HepG2 (cell line): ENCODE measurements around the gene CHAF1A.

Experiments
- CBX1 ChIP-seq: IDR thresholded peaks from one replicate; pipeline ENCODE4 v1.6.1; 2016; ENCODE audit warnings: antibody characterized with exemption, low read depth
- CHD2 ChIP-seq: IDR thresholded peaks from 2 replicates; pipeline ENCODE4 v1.6.1; 2011; ENCODE audit warnings: low read depth, low read length, improper control_type of control experiment
- CHD4 ChIP-seq: fragments of 200-600 bp; sonication (generic); IDR thresholded peaks from 2 replicates; pipeline ENCODE4 v1.7.0; 2017; ENCODE audit warnings: mild to moderate bottlenecking, low read length, borderline replicate concordance
- DNMT1 ChIP-seq: sonication (generic); formaldehyde crosslinking; IDR thresholded peaks from 2 replicates; pipeline ENCODE4 v1.5.1; 2020; ENCODE audit warnings: mild to moderate bottlenecking, missing genetic modification reagents
- EEA1 ChIP-seq: sonication (generic); formaldehyde crosslinking; IDR thresholded peaks from 2 replicates; pipeline ENCODE4 v1.5.1; 2020; ENCODE audit warnings: mild to moderate bottlenecking, missing genetic modification reagents, borderline replicate concordance
- EZH2 ChIP-seq: conservative IDR thresholded peaks from 2 replicates; pipeline ENCODE4 v1.6.1; 2012; ENCODE audit warnings: mild to moderate bottlenecking, low read depth, low read length, moderate library complexity
- HDAC6 ChIP-seq: fragments of 200-600 bp; sonication (generic); IDR thresholded peaks from 2 replicates; pipeline ENCODE4 v1.7.0; 2017; ENCODE audit warnings: mild to moderate bottlenecking, antibody characterized with exemption, low read length, low read depth
- IKZF1 ChIP-seq: fragments of 450-650 bp; IDR thresholded peaks from 2 replicates; pipeline ENCODE4 v1.7.1; 2016
- STAT5B ChIP-seq: sonication (generic); formaldehyde crosslinking; IDR thresholded peaks from 2 replicates; pipeline ENCODE4 v1.4.0; 2020; ENCODE audit warnings: missing genetic modification reagents
- ZNF619 ChIP-seq: sonication (generic); formaldehyde crosslinking; IDR thresholded peaks from 2 replicates; pipeline ENCODE4 v1.4.0; 2020; ENCODE audit warnings: mild to moderate bottlenecking, missing genetic modification reagents
- TF ChIP-seq, protein P1 (sequence below): sonication (generic); formaldehyde crosslinking; IDR thresholded peaks from 2 replicates; pipeline ENCODE4 v1.5.0; 2020; ENCODE audit warnings: mild to moderate bottlenecking, missing genetic modification reagents, moderate library complexity

DNA sequence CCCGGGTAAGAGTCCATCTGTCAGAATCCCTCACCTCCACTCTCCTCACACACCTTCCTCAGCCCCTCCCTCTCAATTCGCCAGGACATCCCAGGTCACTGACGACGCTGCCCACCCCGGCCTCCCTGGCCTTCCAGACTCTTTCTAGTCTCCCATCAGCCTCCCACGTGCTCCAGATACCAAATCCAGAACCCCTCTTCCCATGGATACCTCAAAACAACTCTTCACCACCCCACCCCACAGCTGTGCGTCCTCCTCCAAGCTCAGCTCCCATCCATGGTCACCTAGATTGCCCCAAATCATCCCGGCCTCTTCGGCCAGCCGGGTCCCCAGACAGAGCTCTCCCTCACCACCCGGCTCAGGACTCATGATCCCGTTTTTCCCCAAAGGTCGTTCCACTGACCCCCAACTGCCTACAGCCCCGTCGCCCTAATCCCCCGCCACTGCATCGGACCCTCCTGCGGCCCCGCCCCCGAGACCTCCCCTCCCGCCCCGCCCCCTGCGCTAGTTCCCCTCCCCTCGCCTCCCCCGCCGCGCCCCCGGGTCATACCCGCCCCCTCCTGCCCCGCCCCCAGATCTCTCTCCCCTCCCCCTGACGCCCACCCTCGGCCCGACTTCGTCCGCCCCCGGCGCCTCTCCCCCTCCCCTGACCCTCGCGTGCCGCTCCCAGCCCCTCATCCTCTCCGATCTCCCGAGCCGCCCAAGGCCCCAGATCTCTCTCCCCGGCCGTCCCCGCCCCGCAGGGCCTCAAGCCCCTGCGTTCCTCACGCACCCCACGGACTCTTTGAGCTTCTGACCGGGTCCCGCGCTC lies 54.6 kb downstream of the CHAF1A start:
- no peak for TF ChIP-seq CHD4
- no peak for TF ChIP-seq IKZF1
- no peak for TF ChIP-seq DNMT1 (CRISPR knock-in tag)
- TF ChIP-seq EEA1 (CRISPR knock-in tag): no peak
- no peak for TF ChIP-seq CHD2
- TF ChIP-seq STAT5B (CRISPR knock-in tag): no peak
- no peak for TF ChIP-seq CBX1
- TF ChIP-seq, protein P1, sequence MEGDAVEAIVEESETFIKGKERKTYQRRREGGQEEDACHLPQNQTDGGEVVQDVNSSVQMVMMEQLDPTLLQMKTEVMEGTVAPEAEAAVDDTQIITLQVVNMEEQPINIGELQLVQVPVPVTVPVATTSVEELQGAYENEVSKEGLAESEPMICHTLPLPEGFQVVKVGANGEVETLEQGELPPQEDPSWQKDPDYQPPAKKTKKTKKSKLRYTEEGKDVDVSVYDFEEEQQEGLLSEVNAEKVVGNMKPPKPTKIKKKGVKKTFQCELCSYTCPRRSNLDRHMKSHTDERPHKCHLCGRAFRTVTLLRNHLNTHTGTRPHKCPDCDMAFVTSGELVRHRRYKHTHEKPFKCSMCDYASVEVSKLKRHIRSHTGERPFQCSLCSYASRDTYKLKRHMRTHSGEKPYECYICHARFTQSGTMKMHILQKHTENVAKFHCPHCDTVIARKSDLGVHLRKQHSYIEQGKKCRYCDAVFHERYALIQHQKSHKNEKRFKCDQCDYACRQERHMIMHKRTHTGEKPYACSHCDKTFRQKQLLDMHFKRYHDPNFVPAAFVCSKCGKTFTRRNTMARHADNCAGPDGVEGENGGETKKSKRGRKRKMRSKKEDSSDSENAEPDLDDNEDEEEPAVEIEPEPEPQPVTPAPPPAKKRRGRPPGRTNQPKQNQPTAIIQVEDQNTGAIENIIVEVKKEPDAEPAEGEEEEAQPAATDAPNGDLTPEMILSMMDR (CRISPR knock-in tag): no peak
- no peak for TF ChIP-seq EZH2
- TF ChIP-seq HDAC6: no peak
- no peak for TF ChIP-seq ZNF619
